Endothelial cell of umbilical vein (primary cell): Measurements from ENCODE around the gene RAB3IL1. TPM values are rescaled to one million over a fixed set of nuclear protein-coding genes. Genes with fewer than 3 reads are reported as not detected.
A peak's percentile ranks its signal among the peaks of the same experiment; 100 is the strongest.

Experiments
- BruUV-seq: library from RNA; stranded (reverse); fragments of 400-500 nt; replicated peaks from 2 replicates; lab custom pipeline; 2021; lab: Mats Ljungman, UMichigan
- CTCF ChIA-PET: fragments of 300-600, 350-600 bp; sonication (Branson Sonifier 250); formaldehyde crosslinking; loops from one replicate; lab custom pipeline; 2021; ENCODE audit warnings: antibody characterized with exemption, inconsistent platforms; lab: Charles Lee
- POLR2A ChIA-PET: fragments of 300-600, 350-600 bp; sonication (Branson Sonifier 250); formaldehyde crosslinking; loops from one replicate; lab custom pipeline; 2021; ENCODE audit warnings: antibody characterized with exemption, inconsistent platforms; lab: Charles Lee
- DNase-seq: peaks from one replicate; pipeline ENCODE4 v3.0.0-alpha.2; 2011; ENCODE audit warnings: low read depth, low spot score
- FAIRE-seq: peaks from 2 replicates; lab custom pipeline; 2011; peaks lifted over from hg19 to GRCh38; lab: Jason Lieb, UNC
- H2AFZ ChIP-seq: 2 replicates; pipeline ENCODE4 v1.6.0; 2012; ENCODE audit warnings: low read depth, low read length, control low read depth, inconsistent platforms
- H3K27ac ChIP-seq: 2 replicates; pipeline ENCODE4 v1.5.1; 2011; ENCODE audit warnings: low read depth, mild to moderate bottlenecking, control low read depth, low read length, moderate library complexity; ENCODE audit not compliant: insufficient read depth
- H3K27me3 ChIP-seq, 2 experiments: 2 replicates each; pipeline versions ENCODE4 v1.6.0 to v1.6.1; 2011; ENCODE audit warnings: low read length in 2 of 2, mixed read lengths in 1 of 2; ENCODE audit not compliant: control insufficient read depth in 2 of 2, insufficient read depth in 2 of 2
- H3K36me3 ChIP-seq, 2 experiments: 2 replicates in 1 of 2; 3 replicates in 1 of 2; pipeline ENCODE4 v1.5.1; 2011; ENCODE audit warnings: low read length in 2 of 2, mild to moderate bottlenecking in 1 of 2, moderate library complexity in 1 of 2; ENCODE audit not compliant: control insufficient read depth in 2 of 2, insufficient read depth in 2 of 2; ENCODE audit errors: extremely low read depth in 1 of 2
- H3K4me1 ChIP-seq: 3 replicates; pipeline ENCODE4 v1.5.1; 2011; ENCODE audit warnings: mild to moderate bottlenecking, low read length; ENCODE audit not compliant: control insufficient read depth, insufficient read depth; ENCODE audit errors: extremely low read depth
- H3K4me2 ChIP-seq: 2 replicates; pipeline ENCODE4 v1.6.1; 2011; ENCODE audit warnings: low read length, control low read depth, mixed read lengths; ENCODE audit not compliant: insufficient read depth
- H3K4me3 ChIP-seq, 3 experiments: fragments of 200-600 bp in 1 of 3; sonication (generic), shearing (Covaris generic) in 1 of 3; replicated peaks in 1 of 3; 2 replicates each; pipeline ENCODE4 v1.5.1; 2011 to 2016; ENCODE audit warnings: control low read depth in 3 of 3, low read length in 3 of 3, mild to moderate bottlenecking in 2 of 3, inconsistent platforms in 1 of 3, low read depth in 1 of 3, moderate library complexity in 1 of 3; ENCODE audit not compliant: insufficient read depth in 1 of 3
- H3K79me2 ChIP-seq: 2 replicates; pipeline ENCODE4 v1.6.0; 2012; ENCODE audit warnings: low read length, inconsistent platforms; ENCODE audit not compliant: control insufficient read depth, insufficient read depth
- H3K9ac ChIP-seq: replicated peaks from 2 replicates; pipeline ENCODE3; 2011; ENCODE audit warnings: low read length, control low read depth; ENCODE audit not compliant: insufficient read depth; ENCODE audit errors: extremely low read depth
- H3K9me1 ChIP-seq: replicated peaks from 3 replicates; pipeline ENCODE4 v1.6.0; 2011; ENCODE audit warnings: mild to moderate bottlenecking, low read length; ENCODE audit not compliant: control insufficient read depth, insufficient read depth; ENCODE audit errors: extremely low read depth
- H3K9me3 ChIP-seq: replicated peaks from 2 replicates; pipeline ENCODE4 v1.5.1; 2012; ENCODE audit warnings: low read length, inconsistent platforms; ENCODE audit not compliant: control insufficient read depth, insufficient read depth
- H4K20me1 ChIP-seq: replicated peaks from 2 replicates; pipeline ENCODE3; 2011; ENCODE audit warnings: mild to moderate bottlenecking, low read length; ENCODE audit not compliant: control insufficient read depth, insufficient read depth; ENCODE audit errors: extremely low read depth
- CTCF ChIP-seq, 2 donors: IDR thresholded peaks; 1 replicate in 1 of 2; 2 replicates in 1 of 2; pipeline ENCODE4 v1.5.1; 2011; ENCODE audit warnings: low read length in 2 of 2, mild to moderate bottlenecking in 2 of 2, moderate library complexity in 2 of 2, control low read depth in 1 of 2, inconsistent platforms in 1 of 2, low read depth in 1 of 2; ENCODE audit not compliant: insufficient read depth in 1 of 2; ENCODE audit errors: extremely low read depth in 1 of 2
- EZH2 ChIP-seq: IDR thresholded peaks from 2 replicates; pipeline ENCODE4 v1.6.1; 2012; ENCODE audit warnings: borderline replicate concordance, low read depth, mild to moderate bottlenecking, moderate library complexity, low read length, inconsistent platforms; ENCODE audit not compliant: severe bottlenecking
- FOS ChIP-seq: IDR thresholded peaks from 2 replicates; pipeline ENCODE4 v1.6.1; 2011; ENCODE audit warnings: mild to moderate bottlenecking, low read length, moderate library complexity, borderline replicate concordance; ENCODE audit not compliant: insufficient read depth
- GATA2 ChIP-seq: IDR thresholded peaks from 2 replicates; pipeline ENCODE4 v1.7.0; 2011; ENCODE audit warnings: low read depth, mild to moderate bottlenecking, moderate library complexity, mixed read lengths, low read length; ENCODE audit not compliant: insufficient read length, insufficient read depth
- JUN ChIP-seq: IDR thresholded peaks from 2 replicates; pipeline ENCODE4 v1.6.1; 2011; ENCODE audit warnings: borderline replicate concordance, low read depth; ENCODE audit not compliant: insufficient read length, insufficient read depth
- MAX ChIP-seq: IDR thresholded peaks from 2 replicates; pipeline ENCODE4 v1.6.1; 2011; ENCODE audit not compliant: insufficient read depth, insufficient read length
- MYC ChIP-seq: IDR thresholded peaks from one replicate; pipeline ENCODE4 v1.6.1; 2011; ENCODE audit warnings: mild to moderate bottlenecking, low read depth, low read length
- POLR2A ChIP-seq: IDR thresholded peaks from 2 replicates; pipeline ENCODE4 v1.6.1; 2012; ENCODE audit warnings: low read depth, mild to moderate bottlenecking, control low read depth, low read length
- POLR2AphosphoS5 ChIP-seq: IDR thresholded peaks from 2 replicates; pipeline ENCODE4 v1.6.1; 2012; ENCODE audit warnings: low read depth, mild to moderate bottlenecking, control low read depth, low read length, moderate library complexity; ENCODE audit not compliant: insufficient read depth
- dilution Hi-C: fragments of 300-500 bp; cut with MboI; formaldehyde crosslinking; loops from one replicate; pipeline ENCODE4 v1.15.0; 2019; ENCODE audit warnings: low sequenced_read_pairs; ENCODE audit not compliant: extremely low pct_ligation_motif_present
- intact Hi-C: fragments of 100-400 bp; cut with micrococcal nuclease; formaldehyde crosslinking; loops from one replicate; pipeline ENCODE4 v1.10.0; 2022
- polyA plus RNA-seq, 4 experiments: library from polyadenylated mRNA; depleted of rRNA in 3 of 4; stranded (reverse) in 3 of 4; unstranded in 1 of 4; fragments of >200 nt; gene quantifications; 2 replicates each; pipeline versions ENCODE4 v1.2.1 to v1.2.3, GENCODE V29; 2011 to 2012; ENCODE audit warnings: missing spikeins in 1 of 4
- total RNA-seq: library from RNA; stranded (reverse); gene quantifications from 2 replicates; pipeline ENCODE4 v1.2.3, GENCODE V29; 2021

RAB3IL1 gene
- total and polyA plus RNA-seq, 2 donors (not counting 3 experiments of a cell fraction or from before 2014, with no cell fraction given), result 1.8 to 3.6 TPM

- H3K9me1 ChIP-seq, result no peaks in the 10 kb centered on the region
- no peaks in the 10 kb centered on the region for H3K9me3 ChIP-seq
- H3K79me2 ChIP-seq, result peaks cover 52% of the 10 kb centered on the region
- dilution Hi-C loops, result no loop called here
- H3K36me3 ChIP-seq, result no peaks in the 10 kb centered on the region
- ChIA-PET CTCF (interaction anchor here (1.0 to 4.8 kb wide), 7 partner anchors 9 to 218 kb away, joined by 4 to 19 read pairs (median 5); no protein-coding TSS in a partner anchor), POLR2A (interaction anchor here (1.6 kb wide), 1 partner anchor 9 kb away, joined by 5 read pairs; no protein-coding TSS in a partner anchor)
- no peak overlapping the region for H2AFZ ChIP-seq
- TF ChIP-seq POLR2AphosphoS5 (no peak), FOS (no peak), MYC (no peak), EZH2 (no peak), GATA2 (no peak), POLR2A (no peak), CTCF (IDR thresholded peaks at IDR 0.05; ENCODE audit: extremely low read depth in 1 of 2, insufficient read depth in 1 of 2, low read depth in 1 of 2, low read length in 2 of 2) (no peak), JUN (no peak), MAX (no peak)
- peak overlapping the region; percentile 75 for H3K9ac ChIP-seq
- DNase-seq (no peak), FAIRE-seq (no peak)
- intact Hi-C loops, result loop anchor here (1.0 to 2.0 kb wide), 5 partner anchors 9 to 97 kb away; partner anchors contain the start of genes FEN1, FTH1 and TMEM258
- peaks cover 32% of the 10 kb centered on the region for H3K4me1 ChIP-seq
- H3K27ac ChIP-seq, result peak overlapping the region; percentile 58
- no peaks in the 10 kb centered on the region for H3K27me3 ChIP-seq
- peak overlapping the region; percentile 87 for H3K4me2 ChIP-seq
- peak overlapping the region in 2 of 3 experiments; percentile 70 for H3K4me3 ChIP-seq
- no peaks in the 10 kb centered on the region for H4K20me1 ChIP-seq
- no TSS peak for BruUV-seq
Measured at GRCh38 chr11:61889831-61890230, 27.5 kb downstream of the RAB3IL1 start.
